Prostate gland (tissue), 1 donor: ENCODE measurements around the gene MAP9.

ENCODE experiments used
- POLR2A ChIP-seq: fragments of 450-650 bp; IDR thresholded peaks from one replicate; pipeline ENCODE4 v1.6.1; 2016; ENCODE audit warnings: antibody characterized with exemption, mild to moderate bottlenecking
- POLR2AphosphoS5 ChIP-seq: sonication (generic); formaldehyde crosslinking; IDR thresholded peaks from one replicate; pipeline ENCODE4 v1.6.1; 2017; ENCODE audit warnings: antibody characterized with exemption

- no peak for TF ChIP-seq POLR2AphosphoS5
- TF ChIP-seq POLR2A = no peak
Measured at GRCh38 chr4:155331478-155331877, 45.3 kb downstream of the MAP9 start.
